Smooth muscle cell (in vitro differentiated cells): Measurements from ENCODE around the gene GPN1. TPM values are rescaled to one million over a fixed set of nuclear protein-coding genes. Genes with fewer than 3 reads are reported as not detected.

Experiments used
- DNase-seq: peaks from one replicate; lab custom pipeline; 2025; ENCODE audit not compliant: unreplicated experiment; lab: John Stamatoyannopoulos, UW
- H2AFZ ChIP-seq: fragments of 200-600 bp; sonication (generic); 2 replicates; pipeline ENCODE4 v1.6.0; 2016; ENCODE audit warnings: antibody characterized with exemption, low read depth, mild to moderate bottlenecking
- H3F3A ChIP-seq: fragments of 200-600 bp; sonication (generic); 2 replicates; pipeline ENCODE4 v1.6.0; 2017; ENCODE audit warnings: antibody characterized with exemption, low read depth
- H3K27ac ChIP-seq: fragments of 200-600 bp; sonication (generic); 2 replicates; pipeline ENCODE4 v1.5.1; 2016; ENCODE audit warnings: low read depth, mild to moderate bottlenecking
- H3K27me3 ChIP-seq: fragments of 200-600 bp; sonication (generic); 2 replicates; pipeline ENCODE4 v1.6.1; 2016; ENCODE audit warnings: low read depth, mild to moderate bottlenecking
- H3K36me3 ChIP-seq: fragments of 200-600 bp; sonication (generic); 2 replicates; pipeline ENCODE4 v1.5.1; 2016; ENCODE audit warnings: low read depth
- H3K4me1 ChIP-seq: fragments of 200-600 bp; sonication (generic); 2 replicates; pipeline ENCODE4 v1.5.1; 2016; ENCODE audit warnings: low read depth
- H3K4me2 ChIP-seq: fragments of 200-600 bp; sonication (generic); 2 replicates; pipeline ENCODE4 v1.6.0; 2016; ENCODE audit warnings: mild to moderate bottlenecking
- H3K4me3 ChIP-seq: fragments of 200-600 bp; sonication (generic); 2 replicates; pipeline ENCODE4 v1.5.1; 2016; ENCODE audit warnings: mild to moderate bottlenecking
- H3K79me2 ChIP-seq: fragments of 200-600 bp; sonication (generic); 2 replicates; pipeline ENCODE4 v1.6.0; 2016; ENCODE audit warnings: low read depth, mild to moderate bottlenecking
- H3K9ac ChIP-seq: fragments of 200-600 bp; sonication (generic); 2 replicates; pipeline ENCODE4 v1.6.0; 2016; ENCODE audit warnings: low read depth
- H3K9me3 ChIP-seq: fragments of 200-600 bp; sonication (generic); replicated peaks from 2 replicates; pipeline ENCODE4 v1.5.1; 2016; ENCODE audit warnings: low read depth
- H4K20me1 ChIP-seq: fragments of 200-600 bp; sonication (generic); 2 replicates; pipeline ENCODE4 v1.6.0; 2016; ENCODE audit warnings: low read depth
- CTCF ChIP-seq: fragments of 200-600 bp; sonication (generic); IDR thresholded peaks from 2 replicates; pipeline ENCODE4 v1.5.1; 2017; ENCODE audit warnings: borderline replicate concordance, mild to moderate bottlenecking, antibody characterized with exemption; ENCODE audit not compliant: insufficient read depth, poor library complexity, severe bottlenecking
- WGBS: methylation state at CpG from one replicate; pipeline ENCODE4 v1.1.7; 2016; ENCODE audit warnings: low lambda C conversion rate; 5-methylcytosine and 5-hydroxymethylcytosine counted together
- polyA plus RNA-seq: library from polyadenylated mRNA; unstranded; fragments of >200 nt; fragmentation: Nextera tagmentation; extraction: Ambion mirVana; gene quantifications from 2 replicates; pipeline ENCODE4 v1.2.1, GENCODE V29; 2016
- total RNA-seq: library from RNA; depleted of rRNA; stranded (reverse); fragments of >200 nt; gene quantifications from 2 replicates; pipeline ENCODE4 v1.2.3, GENCODE V29; 2014

GPN1 gene
- 39.0 and 51.6 TPM in 2 replicates for total RNA-seq
- 52.7 and 54.0 TPM in 2 replicates for polyA plus RNA-seq

GRCh38 chr2:27628767-27629709 is at the start of gene GPN1, which contains the start of gene CCDC121:
Gene GPN1 (plus strand): TSS chr2:27629050. CDS start chr2:27629059, 9 bp downstream.
Gene CCDC121 (minus strand): TSS chr2:27629012. CDS start chr2:27627799, 1,213 bp downstream.
- Histone ChIP-seq H3K27ac (peak within 1 kb of the TSS; percentile 95), H4K20me1 (no peaks in the 10 kb centered on the region), H3K79me2 (peaks cover 10% of the 10 kb centered on the region), H3F3A (peaks cover 22% of the 10 kb centered on the region), H3K4me1 (peaks cover 7% of the 10 kb centered on the region), H3K27me3 (no peaks in the 10 kb centered on the region), H3K4me3 (peak within 1 kb of the TSS; percentile 61), H3K9ac (peak within 1 kb of the TSS; percentile 90), H3K9me3 (no peaks in the 10 kb centered on the region), H2AFZ (peak within 1 kb of the TSS; percentile 29), H3K4me2 (peak within 1 kb of the TSS; percentile 87), H3K36me3 (peaks cover 3% of the 10 kb centered on the region)
- 4% methylated on average over 44 of the region's 44 CpGs for WGBS
- TF ChIP-seq CTCF: no peak
- DNase-seq: peak; percentile 71

GRCh38 chr2:27581417-27582128 is 47.3 kb upstream of the GPN1 start:
- no peak for TF ChIP-seq CTCF

GRCh38 chr2:27582129-27582694 is 46.6 kb upstream of the GPN1 start:
- Histone ChIP-seq H3F3A (no peaks in the 10 kb centered on the region), H3K4me1 (peaks cover 9% of the 10 kb centered on the region), H3K79me2 (peaks cover 41% of the 10 kb centered on the region), H3K9ac (no peak overlapping the region), H3K9me3 (no peaks in the 10 kb centered on the region), H3K27me3 (peaks cover 2% of the 10 kb centered on the region), H4K20me1 (peaks cover 19% of the 10 kb centered on the region), H2AFZ (peak overlapping the region; percentile 83), H3K27ac (peak overlapping the region; percentile 23), H3K4me3 (peak overlapping the region; percentile 66), H3K4me2 (peak overlapping the region; percentile 92), H3K36me3 (no peaks in the 10 kb centered on the region)
- no peak for DNase-seq
- 92% methylated on average over 16 of the region's 16 CpGs for WGBS
- no peak for TF ChIP-seq CTCF

More at GRCh38 chr2:27581417-27582128, 47.3 kb upstream of the GPN1 start:
- H3K4me2 ChIP-seq: no peak overlapping the region
- no peaks in the 10 kb centered on the region for H3K9me3 ChIP-seq
- no peaks in the 10 kb centered on the region for H3F3A ChIP-seq
- no peak overlapping the region for H2AFZ ChIP-seq
- H4K20me1 ChIP-seq: peaks cover 13% of the 10 kb centered on the region
- no peak for DNase-seq
- WGBS: 97% methylated on average over 19 of the region's 19 CpGs
- no peak overlapping the region for H3K4me3 ChIP-seq
- H3K79me2 ChIP-seq: peaks cover 35% of the 10 kb centered on the region
- H3K4me1 ChIP-seq: peaks cover 9% of the 10 kb centered on the region
- H3K9ac ChIP-seq: no peak overlapping the region
- H3K36me3 ChIP-seq: no peaks in the 10 kb centered on the region
- peaks cover 2% of the 10 kb centered on the region for H3K27me3 ChIP-seq
- no peak overlapping the region for H3K27ac ChIP-seq
